NCI-H226 (cell line): Measurements from ENCODE around the gene KRTAP2-4.

ENCODE experiments used
- DNase-seq: peaks from one replicate; pipeline ENCODE4 v3.0.0-alpha.2; 2015

Gene KRTAP2-4

DNA sequence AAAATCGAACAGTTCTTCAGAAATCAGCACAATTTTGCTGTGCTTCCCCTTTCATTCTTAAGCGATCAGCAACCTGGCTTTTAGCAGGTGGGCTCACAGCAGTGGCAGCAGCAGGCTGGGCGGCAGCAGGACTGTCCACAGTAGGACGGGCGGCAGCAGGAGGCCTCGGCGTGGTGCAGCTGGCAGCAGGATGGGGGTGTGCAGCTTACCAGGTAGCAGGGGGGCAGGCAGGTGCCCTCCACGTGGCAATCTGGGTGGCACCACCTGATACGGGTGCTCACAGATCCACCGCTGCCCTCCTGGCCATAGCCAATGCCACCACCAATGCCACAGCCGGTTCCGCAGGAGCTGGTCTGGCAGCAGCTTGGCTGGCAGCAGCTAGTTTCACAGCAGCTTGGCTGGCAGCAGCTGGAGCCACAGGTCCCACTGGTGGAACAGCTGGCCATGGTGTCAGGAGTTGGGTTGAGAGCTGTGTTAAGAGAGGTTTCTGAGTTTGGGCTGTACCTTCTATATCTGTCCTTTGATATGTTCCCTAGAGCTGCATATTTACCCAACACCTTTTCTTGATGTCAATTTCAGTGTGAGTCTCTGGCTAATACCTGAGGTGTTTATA lies 35.9 kb downstream of the KRTAP2-4 start, which contains the start of gene KRTAP1-4:
TSS of gene KRTAP1-4 (minus strand) at position 563 of the 613 bp plus-strand sequence. CDS start at position 446, 117 bp downstream.
- no peak for DNase-seq

DNA sequence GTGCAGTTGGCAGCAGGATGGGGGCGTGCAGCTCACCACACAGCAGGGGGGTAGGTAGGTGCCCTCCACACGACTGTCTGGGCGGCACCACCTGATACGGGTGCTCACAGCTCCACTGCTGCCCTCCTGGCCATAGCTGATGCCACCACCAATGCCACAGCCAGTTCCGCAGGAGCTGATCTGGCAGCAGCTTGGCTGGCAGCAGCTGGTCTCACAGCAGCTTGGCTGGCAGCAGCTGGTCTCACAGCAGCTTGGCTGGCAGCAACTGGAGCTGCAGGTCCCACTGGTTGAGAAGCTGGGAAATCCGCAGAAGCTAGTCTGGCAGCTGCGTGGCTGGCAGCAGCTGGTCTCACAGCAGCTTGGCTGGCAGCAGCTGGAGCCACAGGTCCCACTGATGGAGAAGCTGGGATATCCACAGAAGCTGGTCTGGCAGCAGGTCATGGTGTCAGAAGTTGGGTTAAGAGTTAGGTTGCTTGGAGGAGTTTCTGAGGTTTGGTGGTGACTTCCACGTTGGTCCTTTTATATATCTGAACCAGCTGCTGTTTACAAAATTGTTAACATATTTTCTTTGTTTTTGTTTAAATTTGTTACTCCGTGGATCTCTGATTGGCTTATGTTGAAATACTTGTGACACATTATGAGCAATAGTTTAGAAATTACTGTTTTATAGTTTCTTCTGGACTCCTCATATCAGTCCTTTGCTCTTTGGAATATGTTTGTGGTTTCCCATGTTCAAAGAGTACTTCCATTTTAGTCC lies 38.8 kb downstream of the KRTAP2-4 start, which contains the start of gene KRTAP1-5:
TSS of gene KRTAP1-5 (minus strand) at position 494 of the 757 bp plus-strand sequence. CDS start at position 441, 53 bp downstream.
- DNase-seq, result peak; percentile 10

GRCh38 chr17:41024697-41025096 lies 41.0 kb downstream of the KRTAP2-4 start:
- DNase-seq, result no peak

DNA sequence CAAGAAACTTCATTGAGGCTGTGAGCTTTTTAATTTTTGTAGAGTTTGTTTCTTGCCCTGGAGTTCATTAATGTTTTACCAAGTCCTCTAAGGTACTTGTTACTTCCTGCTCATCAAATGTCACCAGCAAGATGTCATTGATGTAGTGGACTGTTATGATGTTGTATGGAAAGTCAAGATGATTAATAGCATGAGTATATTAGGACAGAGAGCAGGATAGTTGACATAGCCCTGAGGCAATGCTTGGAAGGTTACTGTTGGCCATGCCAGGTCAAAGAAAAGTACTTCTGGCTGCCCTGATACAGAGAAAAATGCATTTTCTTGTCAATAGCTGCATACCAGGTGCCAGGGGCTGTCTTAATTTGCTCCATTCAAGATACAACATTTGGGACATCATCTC lies 45.3 kb downstream of the KRTAP2-4 start:
- no peak for DNase-seq

- no peak for DNase-seq
These were observed 46.3 kb downstream of the KRTAP2-4 start for GRCh38 chr17:41019415-41019814.

- no peak for DNase-seq
These were observed 47.1 kb downstream of the KRTAP2-4 start for GRCh38 chr17:41018541-41018940.

GRCh38 chr17:41016578-41017215 lies 49.0 kb downstream of the KRTAP2-4 start:
- no peak for DNase-seq

GRCh38 chr17:41015454-41015853 lies 50.2 kb downstream of the KRTAP2-4 start:
- no peak for DNase-seq
